ENCODE measurements around the gene DEFB113. TPM values are rescaled to one million over a fixed set of nuclear protein-coding genes. Genes with fewer than 3 reads are reported as not detected.

Gene DEFB113
- total and polyA plus RNA-seq, 10 of the 15 experiments (the other 5 are each of a cell fraction or from before 2014, with no cell fraction given) = not detected

GRCh38 chr6:49982046-49982445 lies 12.6 kb upstream of the DEFB113 start:
- DNase-seq (ENCODE audit: low read depth, low spot score) (no peak), FAIRE-seq (no peak), ATAC-seq (no peak)
- Histone ChIP-seq H3K4me2 (ENCODE audit: control insufficient read depth, insufficient read depth) (no peak overlapping the region), H3K27me3 (replicated peaks in 1 of 2; ENCODE audit: control insufficient read depth in 2 of 2, insufficient read depth in 2 of 2, low read length in 1 of 2) (no peaks in the 10 kb centered on the region), H3K4me1 (ENCODE audit: control insufficient read depth, insufficient read depth, low read length) (no peaks in the 10 kb centered on the region; the same call in none of the 2 replicates), H3K9ac (ENCODE audit: control insufficient read depth, insufficient read depth, low read length) (no peak overlapping the region), H3K79me2 (ENCODE audit: control insufficient read depth, insufficient read depth, low read length) (no peaks in the 10 kb centered on the region), H3K4me3 (no peak overlapping the region), H4K20me1 (ENCODE audit: control insufficient read depth, insufficient read depth) (no peaks in the 10 kb centered on the region), H3K36me3 (ENCODE audit: control insufficient read depth in 2 of 2, insufficient read depth in 2 of 2, low read length in 1 of 2) (no peaks in the 10 kb centered on the region), H2AFZ (ENCODE audit: control insufficient read depth, low read depth, low read length) (no peak overlapping the region), H3K27ac (ENCODE audit: control insufficient read depth, insufficient read depth) (no peak overlapping the region), H3K9me3 (replicated peaks; ENCODE audit: control insufficient read depth, insufficient read depth, low read length) (no peaks in the 10 kb centered on the region)
- in situ Hi-C loops (cut with MboI) (no loop called here), intact Hi-C loops (cut with micrococcal nuclease; ENCODE audit: unreplicated experiment) (no loop called here)
- ChIA-PET CTCF (no interaction called here), POLR2A (no interaction called here), RAD21 (ENCODE audit: unreplicated experiment) (no interaction called here), SMC1A (ENCODE audit: uncharacterized antibody, unreplicated experiment) (no interaction called here)
- WGBS (ENCODE audit: insufficient coverage, insufficient replicate concordance, low lambda C conversion rate, missing lambda C conversion rate) = 53% methylated on average over 2 of the region's 2 CpGs
- no peak for TF ChIP-seq ZNF384 (IDR thresholded peaks at IDR 0.05; ENCODE audit: borderline replicate concordance, low read depth, low read length)
- no peak for TF ChIP-seq PML (IDR thresholded peaks at IDR 0.05; ENCODE audit: low read length)
- no peak for TF ChIP-seq PKNOX1 (IDR thresholded peaks at IDR 0.05)
- TF ChIP-seq RELB (IDR thresholded peaks at IDR 0.05; ENCODE audit: low read depth) = no peak
- TF ChIP-seq HDAC6 (IDR thresholded peaks at IDR 0.05; ENCODE audit: unreplicated experiment) = no peak
- TF ChIP-seq CEBPB (IDR thresholded peaks at IDR 0.05; ENCODE audit: borderline replicate concordance in 1 of 2, low read depth in 2 of 2, low read length in 2 of 2) = no peak
- no peak for TF ChIP-seq ZNF24 (IDR thresholded peaks at IDR 0.05)
- TF ChIP-seq MLLT1 (IDR thresholded peaks at IDR 0.05) = no peak
- TF ChIP-seq POLR2AphosphoS2 (IDR thresholded peaks at IDR 0.05; ENCODE audit: low read depth, low read length) = no peak
- BruUV-seq (replicated peaks) = no TSS peak

All from GM12878 (cell line).